HG03039 (cell line): ENCODE results near the gene LPO.

Experiments used
- ATAC-seq: cut with Tn5 transposase; IDR thresholded peaks from one replicate; pipeline ENCODE4 v1.9.1; 2021; ENCODE audit warnings: mild to moderate bottlenecking, moderate library complexity; ENCODE audit not compliant: unreplicated experiment

LPO gene

GRCh38 chr17:58315750-58316149, 77.4 kb downstream of the LPO start:
- no peak for ATAC-seq

GRCh38 chr17:58316260-58316960, 78.0 kb downstream of the LPO start:
- ATAC-seq = no peak

DNA sequence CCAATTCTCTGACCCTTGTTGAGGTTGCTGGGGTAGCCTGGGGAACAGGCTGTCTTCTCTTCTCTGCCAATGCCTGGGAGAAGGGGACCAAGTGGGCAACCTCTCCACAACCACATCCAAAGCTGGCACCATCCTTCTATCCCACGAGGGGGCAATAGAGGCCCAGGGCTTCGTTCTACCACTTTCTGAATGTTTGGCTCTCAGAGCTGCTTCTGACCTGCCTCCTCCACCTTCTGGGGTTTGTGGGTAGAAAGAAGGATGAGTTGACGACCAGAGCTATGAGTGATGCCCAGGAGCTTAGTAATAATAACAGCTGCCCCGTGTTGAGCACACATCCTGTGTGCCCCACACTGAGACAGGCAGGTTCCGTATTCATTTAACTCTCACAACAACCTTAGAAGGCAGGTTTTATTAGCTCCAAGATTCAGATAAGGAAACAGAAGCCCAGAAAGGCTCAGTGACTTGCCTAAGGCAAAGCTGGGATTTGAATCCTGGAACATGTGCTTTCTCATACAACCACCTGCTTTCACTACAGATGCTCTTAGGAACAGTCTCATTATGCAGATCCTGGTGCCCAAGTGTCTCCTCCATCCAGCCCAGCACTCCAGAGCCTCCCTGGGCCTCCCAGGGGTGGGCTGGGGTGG, 79.2 kb downstream of the LPO start:
- no peak for ATAC-seq

DNA sequence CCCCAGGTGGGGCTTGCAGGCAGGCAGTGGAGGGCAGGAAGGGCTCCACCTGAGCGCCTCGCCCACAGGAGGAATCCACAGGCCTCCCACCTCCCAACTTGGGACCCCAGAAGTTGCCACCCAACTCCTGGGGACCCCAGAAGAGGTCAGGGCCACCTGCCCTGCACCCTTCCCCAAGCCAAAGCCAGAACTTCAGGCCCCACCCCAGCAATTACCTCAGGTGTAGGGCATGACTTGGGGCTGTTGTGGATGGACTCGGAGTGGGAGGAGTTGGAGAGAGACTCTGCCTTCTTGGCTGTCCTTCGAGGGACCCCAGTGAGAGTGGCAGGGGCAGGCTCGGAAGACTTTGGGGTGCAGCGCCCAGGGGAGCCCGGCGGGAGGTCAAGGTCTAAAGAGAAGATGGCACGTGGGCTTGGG, 79.7 kb downstream of the LPO start:
- ATAC-seq = no peak
